GM23248 (cell line): ENCODE results near the gene MTERF4.

Experiments
- EZH2 ChIP-seq: fragments of 200-600 bp; sonication (generic); IDR thresholded peaks from 2 replicates; pipeline ENCODE4 v1.6.1; 2018; ENCODE audit warnings: antibody characterized with exemption, mild to moderate bottlenecking; ENCODE audit not compliant: insufficient read depth, poor library complexity, severe bottlenecking
- EZH2phosphoT487 ChIP-seq: fragments of 200-600 bp; sonication (generic); IDR thresholded peaks from 2 replicates; pipeline ENCODE4 v1.6.1; 2018; ENCODE audit warnings: antibody characterized with exemption, moderate library complexity, mild to moderate bottlenecking, low read depth; ENCODE audit not compliant: insufficient read depth

- TF ChIP-seq EZH2 (no peak), EZH2phosphoT487 (no peak)
Observed at GRCh38 chr2:241066893-241067341, 35.2 kb downstream of the MTERF4 start.
